ENCODE measurements around the gene GPER1.

Gene GPER1

GRCh38 chr7:1100386-1100785 lies 12.5 kb downstream of the GPER1 start:
- no peaks in the 10 kb centered on the region for H3K9me3 ChIP-seq (ENCODE audit: control insufficient read depth, insufficient read depth, low read length)
- TF ChIP-seq EZH2phosphoT487 (IDR thresholded peaks at IDR 0.05; ENCODE audit: borderline replicate concordance, low read length), result no peak
- TF ChIP-seq CTCF (IDR thresholded peaks at IDR 0.05; ENCODE audit: low read depth, low read length, poor library complexity, severe bottlenecking), result no peak
- no peak overlapping the region for H3K4me3 ChIP-seq (ENCODE audit: low read length)
- peaks cover 37% of the 10 kb centered on the region for H3K4me1 ChIP-seq (ENCODE audit: control insufficient read depth, low read length)
- peaks cover 16% of the 10 kb centered on the region for H3K36me3 ChIP-seq (ENCODE audit: control insufficient read depth, low read length)
- peaks cover 8% of the 10 kb centered on the region; the same call in 1 of the 2 replicates for H3F3A ChIP-seq (ENCODE audit: control insufficient read depth, insufficient read depth)
- no peaks in the 10 kb centered on the region for H3K27me3 ChIP-seq (ENCODE audit: control insufficient read depth, low read length)
- H3K4me2 ChIP-seq (ENCODE audit: low read length), result no peak overlapping the region
- H3K9me2 ChIP-seq (replicated peaks; ENCODE audit: control insufficient read depth, low read length), result no peaks in the 10 kb centered on the region
- no peaks in the 10 kb centered on the region for H4K20me1 ChIP-seq (ENCODE audit: control insufficient read depth, insufficient read depth, low read depth, low read length)
- H3K79me2 ChIP-seq (ENCODE audit: control insufficient read depth, low read length), result peaks cover 58% of the 10 kb centered on the region
- no peak overlapping the region for H3K27ac ChIP-seq (ENCODE audit: low read depth, low read length)

GRCh38 chr7:1100834-1101562 lies 13.1 kb downstream of the GPER1 start:
- peaks cover 43% of the 10 kb centered on the region for H3K4me1 ChIP-seq (ENCODE audit: control insufficient read depth, low read length)
- no peaks in the 10 kb centered on the region for H3K27me3 ChIP-seq (ENCODE audit: control insufficient read depth, low read length)
- peaks cover 56% of the 10 kb centered on the region for H3K79me2 ChIP-seq (ENCODE audit: control insufficient read depth, low read length)
- no peaks in the 10 kb centered on the region for H4K20me1 ChIP-seq (ENCODE audit: control insufficient read depth, insufficient read depth, low read depth, low read length)
- H3K9me3 ChIP-seq (ENCODE audit: control insufficient read depth, insufficient read depth, low read length), result no peaks in the 10 kb centered on the region
- peaks cover 16% of the 10 kb centered on the region for H3K36me3 ChIP-seq (ENCODE audit: control insufficient read depth, low read length)
- TF ChIP-seq EZH2phosphoT487 (IDR thresholded peaks at IDR 0.05; ENCODE audit: borderline replicate concordance, low read length), result no peak
- no peak for TF ChIP-seq CTCF (IDR thresholded peaks at IDR 0.05; ENCODE audit: low read depth, low read length, poor library complexity, severe bottlenecking)
- no peak overlapping the region for H3K27ac ChIP-seq (ENCODE audit: low read depth, low read length)
- H3K9me2 ChIP-seq (replicated peaks; ENCODE audit: control insufficient read depth, low read length), result no peaks in the 10 kb centered on the region
- no peak overlapping the region for H3K4me3 ChIP-seq (ENCODE audit: low read length)
- peaks cover 13% of the 10 kb centered on the region; the same call in 1 of the 2 replicates for H3F3A ChIP-seq (ENCODE audit: control insufficient read depth, insufficient read depth)
- H3K4me2 ChIP-seq (ENCODE audit: low read length), result no peak overlapping the region

GRCh38 chr7:1101563-1102431 lies 13.9 kb downstream of the GPER1 start:
- no peak overlapping the region for H3K27ac ChIP-seq (ENCODE audit: low read depth, low read length)
- H3K4me2 ChIP-seq (ENCODE audit: low read length), result no peak overlapping the region
- no peaks in the 10 kb centered on the region for H3K9me3 ChIP-seq (ENCODE audit: control insufficient read depth, insufficient read depth, low read length)
- peaks cover 59% of the 10 kb centered on the region for H3K79me2 ChIP-seq (ENCODE audit: control insufficient read depth, low read length)
- H3K27me3 ChIP-seq (ENCODE audit: control insufficient read depth, low read length), result no peaks in the 10 kb centered on the region
- no peak overlapping the region for H3K4me3 ChIP-seq (ENCODE audit: low read length)
- no peak for TF ChIP-seq EZH2phosphoT487 (IDR thresholded peaks at IDR 0.05; ENCODE audit: borderline replicate concordance, low read length)
- H4K20me1 ChIP-seq (ENCODE audit: control insufficient read depth, insufficient read depth, low read depth, low read length), result no peaks in the 10 kb centered on the region
- peaks cover 13% of the 10 kb centered on the region; the same call in 1 of the 2 replicates for H3F3A ChIP-seq (ENCODE audit: control insufficient read depth, insufficient read depth)
- peaks cover 51% of the 10 kb centered on the region for H3K4me1 ChIP-seq (ENCODE audit: control insufficient read depth, low read length)
- H3K9me2 ChIP-seq (replicated peaks; ENCODE audit: control insufficient read depth, low read length), result no peaks in the 10 kb centered on the region
- H3K36me3 ChIP-seq (ENCODE audit: control insufficient read depth, low read length), result peaks cover 16% of the 10 kb centered on the region
